ENCODE measurements around the gene HIGD1A. TPM values are rescaled to one million over a fixed set of nuclear protein-coding genes. Genes with fewer than 3 reads are reported as not detected.
A peak's percentile ranks its signal among the peaks of the same experiment; 100 is the strongest.

Gene HIGD1A
- total RNA-seq, 3 donors from 2014 or later (not counting 1 experiment from before 2014, with no cell fraction given): 24.5 to 28.5 (median 28.2) TPM

GRCh38 chr3:42830437-42831320, 26.4 kb upstream of the HIGD1A start:
- peaks cover 11 to 16% of the 10 kb centered on the region in 2 donors for H3K27me3 Mint-ChIP-seq (ENCODE audit: low read depth in 2 of 2)
- Histone ChIP-seq H3K9me3 (ENCODE audit: control insufficient read depth, insufficient read depth, low read length) (no peaks in the 10 kb centered on the region), H3K27me3 (ENCODE audit: control insufficient read depth, insufficient read depth, low read length) (peaks cover 2% of the 10 kb centered on the region), H3K27ac (ENCODE audit: low read length) (no peak overlapping the region), H3K4me3 (ENCODE audit: low read length) (no peak overlapping the region), H3K4me1 (ENCODE audit: control insufficient read depth, insufficient read depth, low read length) (peaks cover 3% of the 10 kb centered on the region), H3K36me3 (ENCODE audit: control insufficient read depth, insufficient read depth, low read length) (no peaks in the 10 kb centered on the region)
- DNase-seq (peak in 1 of 2 donors; percentile 31), ATAC-seq (no peak)
- intact Hi-C loops (cut with micrococcal nuclease): loop anchor here (1.0 to 2.0 kb wide), 2 partner anchors 50 to 51 kb away; no protein-coding TSS in a partner anchor
- no peaks in the 10 kb centered on the region for H3K36me3 Mint-ChIP-seq
- H3K4me1 Mint-ChIP-seq: peaks cover 8 to 13% of the 10 kb centered on the region in 2 donors
- no peaks in the 10 kb centered on the region for H3K9me3 Mint-ChIP-seq
- TF ChIP-seq, protein P1, sequence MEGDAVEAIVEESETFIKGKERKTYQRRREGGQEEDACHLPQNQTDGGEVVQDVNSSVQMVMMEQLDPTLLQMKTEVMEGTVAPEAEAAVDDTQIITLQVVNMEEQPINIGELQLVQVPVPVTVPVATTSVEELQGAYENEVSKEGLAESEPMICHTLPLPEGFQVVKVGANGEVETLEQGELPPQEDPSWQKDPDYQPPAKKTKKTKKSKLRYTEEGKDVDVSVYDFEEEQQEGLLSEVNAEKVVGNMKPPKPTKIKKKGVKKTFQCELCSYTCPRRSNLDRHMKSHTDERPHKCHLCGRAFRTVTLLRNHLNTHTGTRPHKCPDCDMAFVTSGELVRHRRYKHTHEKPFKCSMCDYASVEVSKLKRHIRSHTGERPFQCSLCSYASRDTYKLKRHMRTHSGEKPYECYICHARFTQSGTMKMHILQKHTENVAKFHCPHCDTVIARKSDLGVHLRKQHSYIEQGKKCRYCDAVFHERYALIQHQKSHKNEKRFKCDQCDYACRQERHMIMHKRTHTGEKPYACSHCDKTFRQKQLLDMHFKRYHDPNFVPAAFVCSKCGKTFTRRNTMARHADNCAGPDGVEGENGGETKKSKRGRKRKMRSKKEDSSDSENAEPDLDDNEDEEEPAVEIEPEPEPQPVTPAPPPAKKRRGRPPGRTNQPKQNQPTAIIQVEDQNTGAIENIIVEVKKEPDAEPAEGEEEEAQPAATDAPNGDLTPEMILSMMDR (IDR thresholded peaks at IDR 0.05): no peak
- 53% methylated on average over 6 of the region's 7 CpGs for WGBS (ENCODE audit: insufficient coverage)
- no peak overlapping the region for H3K4me3 Mint-ChIP-seq
- H3K27ac Mint-ChIP-seq: no peak overlapping the region

- intact Hi-C loops (cut with micrococcal nuclease): loop anchor here (2.0 kb wide), 1 partner anchor 49 kb away; no protein-coding TSS in a partner anchor
- WGBS (ENCODE audit: insufficient coverage): 88% methylated on average over 4 of the region's 5 CpGs
Measured at GRCh38 chr3:42829628-42830436, 25.5 kb upstream of the HIGD1A start.

GRCh38 chr3:42829083-42829627, 24.9 kb upstream of the HIGD1A start:
- no peak overlapping the region for H3K27ac Mint-ChIP-seq

More at GRCh38 chr3:42829628-42830436, 25.5 kb upstream of the HIGD1A start:
- ATAC-seq (no peak), DNase-seq (no peak)
- Histone ChIP-seq H3K4me1 (ENCODE audit: control insufficient read depth, insufficient read depth, low read length) (peaks cover 3% of the 10 kb centered on the region), H3K4me3 (ENCODE audit: low read length) (no peak overlapping the region), H3K27ac (ENCODE audit: low read length) (no peak overlapping the region), H3K27me3 (ENCODE audit: control insufficient read depth, insufficient read depth, low read length) (peaks cover 2% of the 10 kb centered on the region), H3K9me3 (ENCODE audit: control insufficient read depth, insufficient read depth, low read length) (no peaks in the 10 kb centered on the region), H3K36me3 (ENCODE audit: control insufficient read depth, insufficient read depth, low read length) (no peaks in the 10 kb centered on the region)
- Mint-ChIP-seq H3K4me3 (no peak overlapping the region), H3K27ac (no peak overlapping the region), H3K9me3 (no peaks in the 10 kb centered on the region), H3K27me3 (ENCODE audit: low read depth in 2 of 2) (peaks cover 15 to 16% of the 10 kb centered on the region in 2 donors), H3K4me1 (peaks cover 8 to 13% of the 10 kb centered on the region in 2 donors), H3K36me3 (no peaks in the 10 kb centered on the region)
- TF ChIP-seq, protein P1 (IDR thresholded peaks at IDR 0.05): no peak

More at GRCh38 chr3:42829083-42829627, 24.9 kb upstream of the HIGD1A start:
- Mint-ChIP-seq H3K4me3 (no peak overlapping the region), H3K36me3 (no peaks in the 10 kb centered on the region), H3K9me3 (no peaks in the 10 kb centered on the region), H3K4me1 (peaks cover 8 to 13% of the 10 kb centered on the region in 2 donors), H3K27me3 (ENCODE audit: low read depth in 2 of 2) (peaks cover 15 to 16% of the 10 kb centered on the region in 2 donors)
- no peak overlapping the region for H3K27ac ChIP-seq (ENCODE audit: low read length)
- DNase-seq (no peak), ATAC-seq (no peak)
- TF ChIP-seq, protein P1 (IDR thresholded peaks at IDR 0.05): no peak
- 87% methylated on average over 5 of the region's 5 CpGs for WGBS (ENCODE audit: insufficient coverage)
- intact Hi-C loops (cut with micrococcal nuclease): no loop called here
- H3K4me1 ChIP-seq (ENCODE audit: control insufficient read depth, insufficient read depth, low read length): peaks cover 3% of the 10 kb centered on the region
- H3K9me3 ChIP-seq (ENCODE audit: control insufficient read depth, insufficient read depth, low read length): no peaks in the 10 kb centered on the region
- peaks cover 2% of the 10 kb centered on the region for H3K27me3 ChIP-seq (ENCODE audit: control insufficient read depth, insufficient read depth, low read length)
- no peak overlapping the region for H3K4me3 ChIP-seq (ENCODE audit: low read length)
- H3K36me3 ChIP-seq (ENCODE audit: control insufficient read depth, insufficient read depth, low read length): no peaks in the 10 kb centered on the region
